Measurements from ENCODE around the gene PIEZO2. TPM values are rescaled to one million over a fixed set of nuclear protein-coding genes. Genes with fewer than 3 reads are reported as not detected.

The PIEZO2 gene
- total RNA-seq, 1 experiment from 2014 or later = 0.57 TPM

DNA sequence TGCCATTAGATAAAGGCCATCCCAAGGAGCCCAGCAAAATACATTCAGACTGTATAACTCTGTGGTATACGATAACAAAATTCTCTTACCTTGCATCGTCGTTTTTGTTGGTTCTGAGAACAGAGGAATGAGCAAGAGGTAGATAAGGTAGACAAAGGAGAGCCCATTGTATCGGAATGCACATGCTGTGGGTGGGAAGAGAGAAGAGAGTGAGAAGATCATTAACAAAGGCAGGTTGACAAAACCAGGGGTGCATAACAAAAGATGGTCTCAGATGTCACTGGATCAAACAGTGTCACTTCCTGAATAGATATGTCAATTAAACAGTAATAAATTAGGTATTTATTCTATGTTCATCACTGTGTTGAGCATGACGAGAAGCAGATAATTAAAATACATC, 83.3 kb downstream of the PIEZO2 start:
- no TSS peak for BruUV-seq (replicated peaks)
- no peak for ATAC-seq
- in situ Hi-C loops (cut with HindIII; ENCODE audit: low pct_unique_long_range_greater_than_20kb, low sequenced_read_pairs) = no loop called here

DNA sequence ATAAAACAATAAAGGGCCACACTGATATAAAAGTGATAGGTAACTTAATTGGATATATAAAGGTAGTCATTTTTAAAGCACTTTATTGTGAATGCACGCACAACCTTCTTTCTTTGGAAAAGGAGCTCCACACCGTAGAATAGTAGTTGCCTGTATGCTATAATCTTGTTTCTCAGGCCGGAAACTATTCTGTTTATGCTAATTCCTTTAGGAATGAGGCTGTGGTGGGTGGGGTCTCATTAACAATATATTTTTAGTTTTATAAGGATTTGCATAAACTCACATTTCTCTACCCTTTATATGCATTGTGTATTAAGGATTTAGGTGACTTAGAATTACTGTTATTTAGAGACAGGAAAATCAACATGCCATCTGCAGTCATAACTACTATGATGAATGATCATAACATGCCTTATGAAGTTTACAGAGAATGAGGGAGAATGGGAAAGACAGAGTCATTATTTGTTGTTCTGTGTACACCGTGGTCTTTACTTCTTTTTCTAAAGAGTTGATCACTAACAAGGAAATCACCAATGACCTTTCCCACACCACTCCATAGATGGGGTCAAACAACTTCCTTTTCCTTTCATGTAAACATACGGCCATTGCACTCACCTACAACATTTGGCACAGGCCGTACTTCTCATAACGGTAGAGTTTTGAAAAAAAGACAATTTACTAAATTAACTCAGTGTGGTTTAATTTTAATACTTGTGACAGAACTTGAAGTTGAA, 84.5 kb downstream of the PIEZO2 start:
- H3K27me3 ChIP-seq (ENCODE audit: control insufficient read depth, insufficient read depth, low read length) = no peaks in the 10 kb centered on the region
- H3K4me3 ChIP-seq (ENCODE audit: low read depth in 2 of 2, low read length in 2 of 2) = no peak overlapping the region
- in situ Hi-C loops (cut with HindIII; ENCODE audit: low pct_unique_long_range_greater_than_20kb, low sequenced_read_pairs) (no loop called here), intact Hi-C loops (cut with micrococcal nuclease; ENCODE audit: unreplicated experiment) (no loop called here)
- CTCF ChIA-PET = no interaction called here
- TF ChIP-seq, protein P1, sequence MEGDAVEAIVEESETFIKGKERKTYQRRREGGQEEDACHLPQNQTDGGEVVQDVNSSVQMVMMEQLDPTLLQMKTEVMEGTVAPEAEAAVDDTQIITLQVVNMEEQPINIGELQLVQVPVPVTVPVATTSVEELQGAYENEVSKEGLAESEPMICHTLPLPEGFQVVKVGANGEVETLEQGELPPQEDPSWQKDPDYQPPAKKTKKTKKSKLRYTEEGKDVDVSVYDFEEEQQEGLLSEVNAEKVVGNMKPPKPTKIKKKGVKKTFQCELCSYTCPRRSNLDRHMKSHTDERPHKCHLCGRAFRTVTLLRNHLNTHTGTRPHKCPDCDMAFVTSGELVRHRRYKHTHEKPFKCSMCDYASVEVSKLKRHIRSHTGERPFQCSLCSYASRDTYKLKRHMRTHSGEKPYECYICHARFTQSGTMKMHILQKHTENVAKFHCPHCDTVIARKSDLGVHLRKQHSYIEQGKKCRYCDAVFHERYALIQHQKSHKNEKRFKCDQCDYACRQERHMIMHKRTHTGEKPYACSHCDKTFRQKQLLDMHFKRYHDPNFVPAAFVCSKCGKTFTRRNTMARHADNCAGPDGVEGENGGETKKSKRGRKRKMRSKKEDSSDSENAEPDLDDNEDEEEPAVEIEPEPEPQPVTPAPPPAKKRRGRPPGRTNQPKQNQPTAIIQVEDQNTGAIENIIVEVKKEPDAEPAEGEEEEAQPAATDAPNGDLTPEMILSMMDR (IDR thresholded peaks at IDR 0.05) = no peak
- POLR2A ChIA-PET = no interaction called here
- no peaks in the 10 kb centered on the region for H3K36me3 ChIP-seq (ENCODE audit: control insufficient read depth, insufficient read depth, low read length)
- BruUV-seq (replicated peaks) = no TSS peak
- H3K9me3 ChIP-seq (ENCODE audit: control insufficient read depth, insufficient read depth, low read depth, low read length) = no peaks in the 10 kb centered on the region
- no peak overlapping the region for H3K27ac ChIP-seq (ENCODE audit: low read length)
- H3K4me1 ChIP-seq (ENCODE audit: control insufficient read depth, insufficient read depth, low read length) = no peaks in the 10 kb centered on the region
- DNase-seq (ENCODE audit: low read depth, low spot score) (no peak), ATAC-seq (no peak)

More for the DNA sequence above, 83.3 kb downstream of the PIEZO2 start:
- POLR2A ChIA-PET = no interaction called here
- H3K27ac ChIP-seq (ENCODE audit: low read length) = no peak overlapping the region
- CTCF ChIA-PET = no interaction called here
- no peaks in the 10 kb centered on the region for H3K27me3 ChIP-seq (ENCODE audit: control insufficient read depth, insufficient read depth, low read length)
- H3K36me3 ChIP-seq (ENCODE audit: control insufficient read depth, insufficient read depth, low read length) = no peaks in the 10 kb centered on the region
- no peaks in the 10 kb centered on the region for H3K9me3 ChIP-seq (ENCODE audit: control insufficient read depth, insufficient read depth, low read depth, low read length)
- H3K4me1 ChIP-seq (ENCODE audit: control insufficient read depth, insufficient read depth, low read length) = no peaks in the 10 kb centered on the region
- intact Hi-C loops (cut with micrococcal nuclease; ENCODE audit: unreplicated experiment) = no loop called here
- no peak overlapping the region for H3K4me3 ChIP-seq (ENCODE audit: low read depth in 2 of 2, low read length in 2 of 2)
- no peak for DNase-seq (ENCODE audit: low read depth, low spot score)
- TF ChIP-seq, protein P1 (IDR thresholded peaks at IDR 0.05) = no peak
- TF ChIP-seq POLR2AphosphoS5 (IDR thresholded peaks at IDR 0.05; ENCODE audit: low read depth, low read length) = no peak
- no peak for TF ChIP-seq TCF7L2 (IDR thresholded peaks at IDR 0.05; ENCODE audit: low read depth, low read length)
- TF ChIP-seq SIN3A (IDR thresholded peaks at IDR 0.05; ENCODE audit: borderline replicate concordance, insufficient read depth, low read depth, low read length) = no peak
- TF ChIP-seq, protein P2, sequence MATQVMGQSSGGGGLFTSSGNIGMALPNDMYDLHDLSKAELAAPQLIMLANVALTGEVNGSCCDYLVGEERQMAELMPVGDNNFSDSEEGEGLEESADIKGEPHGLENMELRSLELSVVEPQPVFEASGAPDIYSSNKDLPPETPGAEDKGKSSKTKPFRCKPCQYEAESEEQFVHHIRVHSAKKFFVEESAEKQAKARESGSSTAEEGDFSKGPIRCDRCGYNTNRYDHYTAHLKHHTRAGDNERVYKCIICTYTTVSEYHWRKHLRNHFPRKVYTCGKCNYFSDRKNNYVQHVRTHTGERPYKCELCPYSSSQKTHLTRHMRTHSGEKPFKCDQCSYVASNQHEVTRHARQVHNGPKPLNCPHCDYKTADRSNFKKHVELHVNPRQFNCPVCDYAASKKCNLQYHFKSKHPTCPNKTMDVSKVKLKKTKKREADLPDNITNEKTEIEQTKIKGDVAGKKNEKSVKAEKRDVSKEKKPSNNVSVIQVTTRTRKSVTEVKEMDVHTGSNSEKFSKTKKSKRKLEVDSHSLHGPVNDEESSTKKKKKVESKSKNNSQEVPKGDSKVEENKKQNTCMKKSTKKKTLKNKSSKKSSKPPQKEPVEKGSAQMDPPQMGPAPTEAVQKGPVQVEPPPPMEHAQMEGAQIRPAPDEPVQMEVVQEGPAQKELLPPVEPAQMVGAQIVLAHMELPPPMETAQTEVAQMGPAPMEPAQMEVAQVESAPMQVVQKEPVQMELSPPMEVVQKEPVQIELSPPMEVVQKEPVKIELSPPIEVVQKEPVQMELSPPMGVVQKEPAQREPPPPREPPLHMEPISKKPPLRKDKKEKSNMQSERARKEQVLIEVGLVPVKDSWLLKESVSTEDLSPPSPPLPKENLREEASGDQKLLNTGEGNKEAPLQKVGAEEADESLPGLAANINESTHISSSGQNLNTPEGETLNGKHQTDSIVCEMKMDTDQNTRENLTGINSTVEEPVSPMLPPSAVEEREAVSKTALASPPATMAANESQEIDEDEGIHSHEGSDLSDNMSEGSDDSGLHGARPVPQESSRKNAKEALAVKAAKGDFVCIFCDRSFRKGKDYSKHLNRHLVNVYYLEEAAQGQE (IDR thresholded peaks at IDR 0.05; ENCODE audit: insufficient read depth in 1 of 2, low read depth in 2 of 2, low read length in 1 of 2) = no peak

Measured in Panc1 (cell line).